Gastrocnemius medialis (tissue), 4 donors: Measurements from ENCODE around the gene HMCN2. TPM values are rescaled to one million over a fixed set of nuclear protein-coding genes. Genes with fewer than 3 reads are reported as not detected.

ENCODE experiments used
- ATAC-seq, 2 donors: fragments of 150-250 bp; one replicate each; pipeline ENCODE4 v1.9.1; 2016
- DNase-seq, 2 donors: peaks; one replicate each; pipeline ENCODE4 v3.0.0-alpha.2; 2019
- H3K27ac ChIP-seq, 4 donors: fragments of 200-600 bp; sonication (generic); 1 replicate in 1 of 4; 2 replicates in 3 of 4; pipeline ENCODE4 v1.5.1; 2016 to 2018; ENCODE audit warnings: mild to moderate bottlenecking in 2 of 4, moderate library complexity in 1 of 4
- H3K27me3 ChIP-seq, 3 donors: fragments of 200-600 bp; sonication (generic) in 2 of 3; 1 replicate in 1 of 3; 2 replicates in 2 of 3; pipeline versions ENCODE4 v1.5.1 to v1.6.0; 2016 to 2019; ENCODE audit warnings: mild to moderate bottlenecking in 1 of 3, moderate library complexity in 1 of 3
- H3K36me3 ChIP-seq, 2 donors: fragments of 200-600 bp; sonication (generic) in 1 of 2; one replicate each; pipeline ENCODE4 v1.5.1; 2017 to 2018
- H3K4me1 ChIP-seq, 2 donors: fragments of 200-600 bp; sonication (generic) in 1 of 2; one replicate each; pipeline ENCODE4 v1.5.1; 2016 to 2017; ENCODE audit warnings: mild to moderate bottlenecking in 2 of 2
- H3K4me3 ChIP-seq, 4 donors: fragments of 200-600 bp; sonication (generic) in 3 of 4; 1 replicate in 1 of 4; 2 replicates in 3 of 4; pipeline ENCODE4 v1.5.1; 2016 to 2019; ENCODE audit warnings: mild to moderate bottlenecking in 2 of 4
- H3K9me3 ChIP-seq, 3 donors: fragments of 200-600 bp; sonication (generic) in 2 of 3; 1 replicate in 1 of 3; 2 replicates in 2 of 3; pipeline ENCODE4 v1.5.1; 2016 to 2019
- POLR2A ChIP-seq, 2 donors: fragments of 450-650 bp; IDR thresholded peaks; one replicate each; pipeline ENCODE4 v1.6.1; 2017; ENCODE audit warnings: antibody characterized with exemption in 2 of 2, mild to moderate bottlenecking in 2 of 2, moderate library complexity in 2 of 2
- in situ Hi-C, 4 donors: fragments of 200-750 bp; cut with MboI; loops; one replicate each; pipeline versions ENCODE4 v1.15.0 to v1.8.0; 2017; ENCODE audit warnings: low sequenced_read_pairs in 4 of 4
- intact Hi-C: fragments of 100-400 bp; cut with DNase I; formaldehyde crosslinking; loops from one replicate; pipeline ENCODE4 v1.15.1; 2023; ENCODE audit warnings: low total_unique reads
- total RNA-seq, 4 donors: library from RNA; depleted of rRNA; stranded (reverse); fragments of >200 nt; gene quantifications; one replicate each; pipeline versions ENCODE4 v1.1.0 to v1.2.3, GENCODE V29; 2016
- TF ChIP-seq, protein P1 (sequence below), 5 experiments: fragments of 450-650 bp in 3 of 5; fragments of 200-600 bp in 2 of 5; sonication (generic) in 2 of 5; IDR thresholded peaks in 4 of 5; conservative IDR thresholded peaks in 1 of 5; 1 replicate in 4 of 5; 2 replicates in 1 of 5; pipeline ENCODE4 v1.5.1; 2016 to 2019; ENCODE audit warnings: antibody characterized with exemption in 5 of 5, mild to moderate bottlenecking in 3 of 5, moderate library complexity in 3 of 5

Gene HMCN2
- total RNA-seq, 4 donors from 2014 or later = 1.9 to 8.5 (median 7.7) TPM

DNA sequence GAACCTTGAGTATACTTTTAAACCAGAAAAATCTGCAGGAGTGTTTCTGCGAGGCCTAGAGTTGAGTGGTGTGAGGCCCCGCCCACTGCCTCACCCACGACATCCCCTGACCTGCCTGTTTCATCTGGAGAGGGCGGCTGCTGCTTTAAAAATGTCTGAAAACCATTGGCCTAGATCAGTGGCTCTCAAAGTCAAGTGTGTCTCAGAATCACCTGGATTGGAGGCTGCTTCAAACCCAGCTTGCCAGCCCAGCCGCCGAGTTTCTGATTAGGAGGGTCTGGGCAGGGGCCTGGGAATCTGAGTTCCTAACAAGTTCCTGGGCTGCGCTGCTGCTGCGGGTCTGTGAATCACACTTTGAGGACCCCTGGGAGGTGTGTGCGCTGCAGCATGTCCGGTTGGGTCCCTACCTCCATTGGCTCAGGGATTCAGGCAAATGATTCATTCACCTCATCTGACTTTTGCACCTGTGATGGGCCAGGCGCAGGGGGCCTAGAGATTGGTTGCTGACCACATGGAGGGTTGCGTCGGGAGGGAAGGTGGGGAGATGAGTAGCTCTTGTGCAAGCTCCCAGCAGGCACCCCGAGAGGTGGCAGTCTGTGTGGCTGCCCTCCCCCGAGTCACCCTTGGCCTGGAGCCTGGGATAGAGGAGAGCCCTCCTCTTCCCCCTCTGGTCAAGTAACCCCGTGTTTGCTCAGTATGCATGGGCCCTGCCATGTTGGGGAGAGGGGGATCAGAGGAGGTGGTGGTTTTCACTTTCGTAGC lies 27.6 kb upstream of the HMCN2 start:
- intact Hi-C loops (loop anchor here (2.0 kb wide), 1 partner anchor 353 kb away; no protein-coding TSS in a partner anchor), in situ Hi-C loops (loop anchor here (5.0 to 25.0 kb wide), 3 partner anchors 131 to 351 kb away; no protein-coding TSS in a partner anchor)
- ATAC-seq (no peak), DNase-seq (no peak)
- no peaks in the 10 kb centered on the region for H3K36me3 ChIP-seq
- no peaks in the 10 kb centered on the region for H3K9me3 ChIP-seq
- H3K27ac ChIP-seq = no peak overlapping the region
- no peaks in the 10 kb centered on the region for H3K4me1 ChIP-seq
- no peaks in the 10 kb centered on the region for H3K27me3 ChIP-seq
- TF ChIP-seq, protein P1, sequence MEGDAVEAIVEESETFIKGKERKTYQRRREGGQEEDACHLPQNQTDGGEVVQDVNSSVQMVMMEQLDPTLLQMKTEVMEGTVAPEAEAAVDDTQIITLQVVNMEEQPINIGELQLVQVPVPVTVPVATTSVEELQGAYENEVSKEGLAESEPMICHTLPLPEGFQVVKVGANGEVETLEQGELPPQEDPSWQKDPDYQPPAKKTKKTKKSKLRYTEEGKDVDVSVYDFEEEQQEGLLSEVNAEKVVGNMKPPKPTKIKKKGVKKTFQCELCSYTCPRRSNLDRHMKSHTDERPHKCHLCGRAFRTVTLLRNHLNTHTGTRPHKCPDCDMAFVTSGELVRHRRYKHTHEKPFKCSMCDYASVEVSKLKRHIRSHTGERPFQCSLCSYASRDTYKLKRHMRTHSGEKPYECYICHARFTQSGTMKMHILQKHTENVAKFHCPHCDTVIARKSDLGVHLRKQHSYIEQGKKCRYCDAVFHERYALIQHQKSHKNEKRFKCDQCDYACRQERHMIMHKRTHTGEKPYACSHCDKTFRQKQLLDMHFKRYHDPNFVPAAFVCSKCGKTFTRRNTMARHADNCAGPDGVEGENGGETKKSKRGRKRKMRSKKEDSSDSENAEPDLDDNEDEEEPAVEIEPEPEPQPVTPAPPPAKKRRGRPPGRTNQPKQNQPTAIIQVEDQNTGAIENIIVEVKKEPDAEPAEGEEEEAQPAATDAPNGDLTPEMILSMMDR (IDR thresholded peaks at IDR 0.05 in 4 of 5, conservative IDR thresholded peaks at IDR 0.05 in 1 of 5) = no peak
- TF ChIP-seq POLR2A (IDR thresholded peaks at IDR 0.05) = no peak
- H3K4me3 ChIP-seq = no peak overlapping the region

DNA sequence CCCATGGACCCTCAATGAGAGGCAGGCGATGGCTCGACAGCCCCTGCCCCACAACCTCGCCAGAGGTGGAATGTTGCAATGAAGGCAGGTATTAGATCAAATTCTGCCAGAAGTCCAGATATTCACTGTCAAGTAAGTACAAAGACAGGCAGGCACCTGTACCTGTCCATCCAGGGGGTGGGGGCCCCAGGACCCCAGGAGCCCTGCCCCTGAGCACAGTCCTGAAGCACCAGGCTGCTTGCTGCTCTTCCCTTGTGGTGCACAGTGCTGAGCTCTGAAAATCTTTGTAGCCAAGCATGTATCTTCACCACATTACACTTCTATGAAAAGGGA lies 26.2 kb upstream of the HMCN2 start:
- H3K36me3 ChIP-seq = no peaks in the 10 kb centered on the region
- no peak for TF ChIP-seq POLR2A (IDR thresholded peaks at IDR 0.05)
- TF ChIP-seq, protein P1 (IDR thresholded peaks at IDR 0.05 in 4 of 5, conservative IDR thresholded peaks at IDR 0.05 in 1 of 5) = no peak
- H3K9me3 ChIP-seq = no peaks in the 10 kb centered on the region
- intact Hi-C loops (no loop called here), in situ Hi-C loops (loop anchor here (5.0 to 25.0 kb wide), 3 partner anchors 132 to 352 kb away; no protein-coding TSS in a partner anchor)
- no peak overlapping the region for H3K27ac ChIP-seq
- H3K27me3 ChIP-seq = no peaks in the 10 kb centered on the region
- H3K4me1 ChIP-seq = no peaks in the 10 kb centered on the region
- DNase-seq = no peak
- no peak overlapping the region for H3K4me3 ChIP-seq
- no peak for ATAC-seq

DNA sequence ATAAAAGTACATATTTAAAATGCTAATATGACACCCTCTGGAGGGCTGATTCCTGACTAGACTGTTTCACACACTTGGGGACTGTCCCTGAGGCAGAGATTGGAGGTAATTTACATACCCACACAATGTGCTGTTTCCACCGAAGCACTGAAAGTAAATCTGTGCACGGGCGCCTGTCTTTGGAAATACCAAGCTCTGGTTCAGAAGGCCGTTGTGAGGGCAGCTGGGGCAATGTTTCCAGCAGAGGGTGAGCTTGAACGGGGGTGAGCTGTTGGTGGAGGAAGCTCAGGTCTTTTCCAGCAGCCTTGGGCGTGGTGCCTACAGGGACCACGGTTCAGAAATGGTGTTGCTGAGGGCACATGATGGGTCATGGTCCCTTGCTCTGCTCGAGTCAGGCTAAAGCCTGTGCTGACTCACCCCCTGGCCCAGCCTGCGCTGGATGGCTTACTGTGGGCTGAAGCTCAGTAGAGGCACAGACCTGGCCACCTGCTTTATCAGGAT lies 25.8 kb upstream of the HMCN2 start:
- H3K27ac ChIP-seq = no peak overlapping the region
- DNase-seq = no peak
- no peaks in the 10 kb centered on the region for H3K9me3 ChIP-seq
- H3K4me3 ChIP-seq = no peak overlapping the region
- no peaks in the 10 kb centered on the region for H3K27me3 ChIP-seq
- no peak for ATAC-seq
- no peaks in the 10 kb centered on the region for H3K36me3 ChIP-seq
- TF ChIP-seq POLR2A (IDR thresholded peaks at IDR 0.05) = no peak
- TF ChIP-seq, protein P1 (IDR thresholded peaks at IDR 0.05 in 4 of 5, conservative IDR thresholded peaks at IDR 0.05 in 1 of 5) = no peak
- intact Hi-C loops = no loop called here
- in situ Hi-C loops = loop anchor here (5.0 to 25.0 kb wide), 3 partner anchors 132 to 352 kb away; no protein-coding TSS in a partner anchor
- no peaks in the 10 kb centered on the region for H3K4me1 ChIP-seq

GRCh38 chr9:130240410-130241197 lies 25.0 kb upstream of the HMCN2 start:
- peak; percentile 79 to 86 for ATAC-seq
- in situ Hi-C loops = loop anchor here (25.0 kb wide), 1 partner anchor 353 kb away; no protein-coding TSS in a partner anchor
- Histone ChIP-seq H3K36me3 (no peaks in the 10 kb centered on the region), H3K4me1 (no peaks in the 10 kb centered on the region), H3K27me3 (no peaks in the 10 kb centered on the region), H3K9me3 (no peaks in the 10 kb centered on the region), H3K4me3 (no peak overlapping the region), H3K27ac (no peak overlapping the region)
- DNase-seq = peak; percentile 31 to 40
- intact Hi-C loops = no loop called here
- TF ChIP-seq, protein P1 (IDR thresholded peaks at IDR 0.05 in 4 of 5, conservative IDR thresholded peaks at IDR 0.05 in 1 of 5) = no peak
- TF ChIP-seq POLR2A (IDR thresholded peaks at IDR 0.05) = no peak
